CD8-positive, alpha-beta memory T cell (primary cell): ENCODE measurements around the gene TARP.

ENCODE experiments used
- CTCF ChIA-PET: fragments of 350-600 bp; sonication (Branson Sonifier 250); formaldehyde crosslinking; loops from one replicate; lab custom pipeline; 2021; ENCODE audit warnings: antibody characterized with exemption; lab: Charles Lee
- POLR2A ChIA-PET: fragments of 350-600 bp; sonication (Branson Sonifier 250); formaldehyde crosslinking; loops from one replicate; lab custom pipeline; 2021; ENCODE audit warnings: antibody characterized with exemption; lab: Charles Lee
- DNase-seq, 5 donors: peaks; one replicate each; pipeline versions ENCODE4 v3.0.0 to v3.0.0-alpha.2; 2020 to 2022; ENCODE audit warnings: mixed read lengths in 1 of 5
- H3K27ac ChIP-seq: one replicate; pipeline ENCODE4 v1.7.0; 2013; ENCODE audit warnings: low read depth, mild to moderate bottlenecking, low read length, moderate library complexity
- H3K27me3 ChIP-seq: 2 replicates; pipeline ENCODE4 v1.7.0; 2013; ENCODE audit warnings: low read length, mild to moderate bottlenecking; ENCODE audit not compliant: insufficient read depth, poor library complexity, severe bottlenecking
- H3K36me3 ChIP-seq: 2 replicates; pipeline ENCODE4 v1.7.0; 2013; ENCODE audit warnings: mild to moderate bottlenecking, low read length, moderate library complexity; ENCODE audit not compliant: insufficient read depth
- H3K4me1 ChIP-seq: 2 replicates; pipeline ENCODE4 v1.7.0; 2013; ENCODE audit warnings: mild to moderate bottlenecking, low read length, moderate library complexity; ENCODE audit not compliant: insufficient read depth
- H3K4me3 ChIP-seq: 2 replicates; pipeline ENCODE4 v1.7.0; 2013; ENCODE audit warnings: mild to moderate bottlenecking, low read length
- H3K9me3 ChIP-seq: 2 replicates; pipeline ENCODE4 v1.7.0; 2013; ENCODE audit warnings: mild to moderate bottlenecking, low read length
- H3K27ac Mint-ChIP-seq, 8 donors: one replicate each; pipeline ENCODE4 v1.8.0; 2020 to 2021; ENCODE audit warnings: mixed read lengths in 8 of 8, mild to moderate bottlenecking in 6 of 8, inconsistent platforms in 3 of 8, moderate library complexity in 3 of 8
- H3K27me3 Mint-ChIP-seq, 2 donors: one replicate each; pipeline ENCODE4 v1.8.0; 2020 to 2021; ENCODE audit warnings: mixed read lengths in 2 of 2, mild to moderate bottlenecking in 1 of 2, moderate library complexity in 1 of 2
- H3K36me3 Mint-ChIP-seq, 3 donors: one replicate each; pipeline ENCODE4 v1.8.0; 2020 to 2021; ENCODE audit warnings: mixed read lengths in 3 of 3, inconsistent platforms in 1 of 3, mild to moderate bottlenecking in 1 of 3
- H3K4me1 Mint-ChIP-seq, 3 donors: one replicate each; pipeline ENCODE4 v1.8.0; 2020 to 2021; ENCODE audit warnings: mixed read lengths in 3 of 3, inconsistent platforms in 1 of 3, mild to moderate bottlenecking in 1 of 3
- H3K4me3 Mint-ChIP-seq, 7 donors: one replicate each; pipeline ENCODE4 v1.8.0; 2020 to 2021; ENCODE audit warnings: mixed read lengths in 7 of 7, mild to moderate bottlenecking in 6 of 7, moderate library complexity in 4 of 7, inconsistent platforms in 2 of 7
- H3K9me3 Mint-ChIP-seq, 5 donors: one replicate each; pipeline ENCODE4 v1.8.0; 2020 to 2022; ENCODE audit warnings: mixed read lengths in 5 of 5, mild to moderate bottlenecking in 3 of 5, moderate library complexity in 2 of 5, inconsistent platforms in 1 of 5

The TARP gene

DNA sequence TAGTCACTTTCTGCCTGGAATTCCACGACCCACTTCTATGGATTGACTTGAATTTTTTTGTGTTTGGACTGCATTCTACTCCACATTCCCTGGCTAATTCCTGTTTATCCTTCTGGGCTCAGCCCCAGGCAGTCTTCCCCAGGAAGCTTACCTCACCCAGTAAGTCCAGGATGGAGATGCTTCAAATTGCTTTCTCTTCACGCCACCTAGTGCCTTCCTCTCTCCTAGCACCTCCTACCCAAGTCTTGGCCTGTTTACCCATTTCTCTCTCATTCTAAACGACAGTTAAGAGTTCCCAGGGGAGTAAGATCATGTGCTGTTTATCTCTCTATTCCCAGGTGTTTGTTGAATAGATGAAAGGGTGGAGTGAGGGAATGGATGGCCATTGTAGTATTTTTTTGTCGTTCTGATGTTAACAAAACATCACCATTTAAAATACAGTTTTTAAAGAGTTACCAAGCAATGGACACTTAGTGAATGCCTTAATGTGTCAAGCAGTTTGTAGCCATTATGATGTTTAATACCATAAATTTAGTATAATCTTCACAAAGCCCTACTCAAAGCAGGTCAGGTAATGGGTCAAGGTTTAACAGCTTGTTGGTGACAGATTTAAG lies 45.5 kb upstream of the TARP start:
- H3K4me1 ChIP-seq = peaks cover 26% of the 10 kb centered on the region
- Mint-ChIP-seq H3K4me1 (peaks cover 38 to 59% (median 54%) of the 10 kb centered on the region in 3 donors), H3K27me3 (no peaks in the 10 kb centered on the region), H3K27ac (peak overlapping the region; percentile 91 to 100 (median 97)), H3K4me3 (peak overlapping the region; percentile 90 to 99 (median 93)), H3K36me3 (peaks cover 0 to 8% (median 0%) of the 10 kb centered on the region in 3 donors), H3K9me3 (no peaks in the 10 kb centered on the region)
- H3K4me3 ChIP-seq = peak overlapping the region; percentile 19
- POLR2A ChIA-PET = interaction anchor here (1.5 to 1.7 kb wide), 2 partner anchors 9 to 12 kb away, joined by 4 to 12 read pairs; no protein-coding TSS in a partner anchor
- CTCF ChIA-PET = interaction anchor here (0.7 to 7.2 kb wide), 16 partner anchors 9 to 211 kb away, joined by 3 to 75 read pairs (median 5); partner anchors contain the start of gene STARD3NL
- peak overlapping the region; percentile 45 for H3K27ac ChIP-seq
- H3K9me3 ChIP-seq = no peaks in the 10 kb centered on the region
- no peaks in the 10 kb centered on the region for H3K36me3 ChIP-seq
- no peaks in the 10 kb centered on the region for H3K27me3 ChIP-seq
- DNase-seq = no peak

DNA sequence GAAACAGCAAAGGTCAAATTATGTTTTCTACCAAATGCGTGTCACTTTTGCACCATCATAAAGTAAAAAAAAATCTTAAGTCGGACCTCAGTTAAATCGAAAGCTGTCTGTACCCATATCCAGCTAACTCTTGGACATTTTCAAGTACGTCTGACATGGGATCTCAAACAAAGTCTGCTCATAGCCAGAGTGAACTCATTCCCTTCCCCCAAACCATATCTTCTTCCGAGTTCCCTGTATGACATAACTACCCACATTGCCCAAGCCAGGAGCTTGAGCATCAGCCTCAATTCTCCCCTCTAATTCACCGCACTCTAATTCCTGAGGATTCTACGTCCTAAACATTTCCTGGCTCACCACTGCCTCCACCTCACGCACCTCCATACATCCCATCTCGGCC lies 44.8 kb upstream of the TARP start:
- peak overlapping the region; percentile 45 for H3K27ac ChIP-seq

DNA sequence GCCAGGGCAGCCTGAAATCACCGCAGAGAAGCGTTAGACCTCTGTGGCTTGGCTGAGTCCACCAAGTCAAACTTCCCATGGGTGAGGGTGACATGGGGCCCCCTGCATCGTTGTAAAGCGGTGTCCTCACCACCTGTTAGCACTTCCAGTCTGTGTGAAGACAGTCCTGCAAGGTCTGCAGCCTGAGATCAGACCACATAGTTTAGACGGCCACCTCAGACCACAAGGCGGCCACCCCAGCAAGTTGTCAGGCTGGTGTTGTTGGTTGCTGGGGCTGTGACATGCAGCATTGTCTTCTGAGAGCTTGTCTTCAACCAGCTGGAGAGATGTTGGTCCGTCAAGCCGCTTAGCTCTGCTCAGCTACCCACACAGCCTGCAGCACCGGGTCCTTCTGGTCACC lies 44.1 kb upstream of the TARP start:
- peaks cover 0 to 8% (median 0%) of the 10 kb centered on the region in 3 donors for H3K36me3 Mint-ChIP-seq
- no peaks in the 10 kb centered on the region for H3K27me3 ChIP-seq
- H3K9me3 Mint-ChIP-seq = no peaks in the 10 kb centered on the region
- peaks cover 30 to 47% (median 42%) of the 10 kb centered on the region in 3 donors for H3K4me1 Mint-ChIP-seq
- no peaks in the 10 kb centered on the region for H3K27me3 Mint-ChIP-seq
- H3K36me3 ChIP-seq = no peaks in the 10 kb centered on the region
- peak overlapping the region; percentile 45 for H3K27ac ChIP-seq
- H3K4me3 ChIP-seq = peak overlapping the region; percentile 41
- peaks cover 31% of the 10 kb centered on the region for H3K4me1 ChIP-seq
- POLR2A ChIA-PET = interaction anchor here (0.5 to 1.7 kb wide), 2 partner anchors 14 to 45 kb away, joined by 4 to 12 read pairs; no protein-coding TSS in a partner anchor
- DNase-seq = peak in 2 of 5 donors; percentile 59 to 63
- H3K4me3 Mint-ChIP-seq = peak overlapping the region; percentile 90 to 99 (median 93)
- CTCF ChIA-PET = interaction anchor here (0.9 to 7.2 kb wide), 11 partner anchors 10 to 99 kb away, joined by 3 to 75 read pairs (median 12); no protein-coding TSS in a partner anchor
- H3K9me3 ChIP-seq = no peaks in the 10 kb centered on the region
- peak overlapping the region; percentile 91 to 100 (median 97) for H3K27ac Mint-ChIP-seq

More for the DNA sequence above, 44.8 kb upstream of the TARP start:
- H3K36me3 ChIP-seq = no peaks in the 10 kb centered on the region
- H3K4me1 Mint-ChIP-seq = peaks cover 33 to 53% (median 49%) of the 10 kb centered on the region in 3 donors
- CTCF ChIA-PET = interaction anchor here (0.9 to 7.2 kb wide), 14 partner anchors 10 to 100 kb away, joined by 3 to 75 read pairs (median 5); no protein-coding TSS in a partner anchor
- H3K4me3 ChIP-seq = peak overlapping the region; percentile 41
- no peaks in the 10 kb centered on the region for H3K27me3 Mint-ChIP-seq
- H3K4me3 Mint-ChIP-seq = peak overlapping the region; percentile 90 to 99 (median 93)
- no peaks in the 10 kb centered on the region for H3K9me3 ChIP-seq
- POLR2A ChIA-PET = interaction anchor here (1.5 to 1.7 kb wide), 2 partner anchors 10 to 13 kb away, joined by 4 to 12 read pairs; no protein-coding TSS in a partner anchor
- H3K27ac Mint-ChIP-seq = peak overlapping the region; percentile 91 to 100 (median 97)
- H3K9me3 Mint-ChIP-seq = no peaks in the 10 kb centered on the region
- DNase-seq = no peak
- peaks cover 0 to 8% (median 0%) of the 10 kb centered on the region in 3 donors for H3K36me3 Mint-ChIP-seq
- no peaks in the 10 kb centered on the region for H3K27me3 ChIP-seq
- H3K4me1 ChIP-seq = peaks cover 26% of the 10 kb centered on the region

DNA sequence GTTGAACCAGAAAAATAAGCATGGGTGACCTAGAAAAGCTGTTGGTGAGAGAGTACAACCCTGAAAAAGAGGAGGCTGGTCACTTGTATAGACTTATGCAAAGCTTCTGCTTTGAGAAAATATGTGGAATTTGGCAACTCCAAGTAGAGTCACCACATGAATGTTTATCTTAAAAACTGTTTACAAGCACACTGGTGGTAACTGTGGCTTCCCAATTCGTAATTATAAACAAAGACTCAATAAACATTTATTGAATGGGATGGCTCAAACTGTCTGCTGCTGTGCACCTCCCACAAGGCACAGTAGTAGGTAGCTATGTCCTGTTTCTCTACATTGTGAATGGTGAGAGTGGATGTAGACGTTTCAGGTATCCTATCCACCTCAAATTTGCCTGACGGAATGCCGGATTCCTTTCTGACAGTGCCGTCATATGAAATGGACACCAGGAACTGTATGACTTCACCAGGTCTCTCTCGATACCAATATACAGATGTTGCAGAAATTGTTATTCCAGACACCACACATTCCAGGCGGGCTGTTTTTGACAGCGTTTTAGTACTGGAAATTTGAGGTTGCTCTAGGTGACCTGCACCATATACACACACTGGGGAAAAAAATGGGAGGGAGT lies 43.4 kb upstream of the TARP start:
- H3K27ac ChIP-seq = peak overlapping the region; percentile 9
- DNase-seq = no peak
- H3K36me3 Mint-ChIP-seq = peaks cover 0 to 8% (median 0%) of the 10 kb centered on the region in 3 donors
- H3K27ac Mint-ChIP-seq = peak overlapping the region; percentile 50 to 100 (median 92)
- no peaks in the 10 kb centered on the region for H3K27me3 ChIP-seq
- H3K36me3 ChIP-seq = no peaks in the 10 kb centered on the region
- H3K4me1 Mint-ChIP-seq = peaks cover 30 to 42% (median 41%) of the 10 kb centered on the region in 3 donors
- H3K4me1 ChIP-seq = peaks cover 31% of the 10 kb centered on the region
- no peaks in the 10 kb centered on the region for H3K27me3 Mint-ChIP-seq
- no peaks in the 10 kb centered on the region for H3K9me3 Mint-ChIP-seq
- POLR2A ChIA-PET = no interaction called here
- peak overlapping the region; percentile 90 to 99 (median 93) for H3K4me3 Mint-ChIP-seq
- H3K4me3 ChIP-seq = peak overlapping the region; percentile 12
- CTCF ChIA-PET = interaction anchor here (1.1 to 7.2 kb wide), 5 partner anchors 12 to 98 kb away, joined by 3 to 75 read pairs (median 5); no protein-coding TSS in a partner anchor
- H3K9me3 ChIP-seq = no peaks in the 10 kb centered on the region

DNA sequence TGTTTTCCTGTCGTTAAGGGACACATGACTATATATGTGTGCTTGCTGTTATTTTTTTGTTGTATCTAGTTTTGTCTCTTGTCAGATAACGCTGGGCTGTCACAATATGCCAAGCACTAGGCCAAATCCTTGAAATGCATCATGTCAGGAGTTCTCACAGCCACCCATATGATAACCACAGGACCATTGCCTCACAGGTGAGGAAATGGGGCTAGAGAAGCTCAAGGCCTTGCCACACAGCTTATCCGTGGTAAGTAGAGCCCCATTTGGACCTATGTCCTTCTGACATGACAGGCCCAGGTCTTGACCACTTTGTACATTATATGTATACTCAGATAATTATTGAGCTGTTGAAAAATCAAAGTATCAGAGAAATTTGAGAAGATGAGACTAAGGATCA lies 42.0 kb upstream of the TARP start:
- Histone ChIP-seq H3K27ac (no peak overlapping the region), H3K27me3 (no peaks in the 10 kb centered on the region), H3K36me3 (no peaks in the 10 kb centered on the region), H3K4me1 (peaks cover 22% of the 10 kb centered on the region), H3K9me3 (no peaks in the 10 kb centered on the region), H3K4me3 (no peak overlapping the region)
- Mint-ChIP-seq H3K9me3 (no peaks in the 10 kb centered on the region), H3K27ac (peak overlapping the region; percentile 21 to 100 (median 78)), H3K36me3 (peaks cover 0 to 8% (median 0%) of the 10 kb centered on the region in 3 donors), H3K4me3 (peak overlapping the region; percentile 56 to 99 (median 90)), H3K4me1 (peaks cover 18 to 30% (median 26%) of the 10 kb centered on the region in 3 donors), H3K27me3 (no peaks in the 10 kb centered on the region)
- DNase-seq = no peak
- POLR2A ChIA-PET = no interaction called here
- CTCF ChIA-PET = interaction anchor here (0.7 to 7.2 kb wide), 2 partner anchors 15 to 97 kb away, joined by 3 to 75 read pairs; no protein-coding TSS in a partner anchor

DNA sequence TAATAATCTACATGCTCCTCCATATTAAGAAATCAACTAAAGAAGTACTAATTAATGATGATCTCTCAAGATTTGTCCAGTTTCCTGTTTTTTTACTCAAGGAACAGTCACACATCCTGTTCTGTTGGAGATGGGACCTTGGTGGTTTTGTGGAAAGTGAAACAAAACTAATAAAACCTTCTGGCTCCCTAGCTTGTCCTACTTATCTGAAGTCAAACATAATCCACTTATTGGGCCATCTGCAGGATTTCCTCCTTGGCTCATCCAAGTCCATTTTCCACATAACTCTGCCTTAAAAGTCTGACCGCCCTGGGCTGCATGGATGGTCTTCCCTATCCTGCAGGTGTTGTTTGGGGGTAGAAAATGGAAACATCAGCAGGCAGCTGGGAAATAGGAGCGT lies 39.4 kb upstream of the TARP start:
- CTCF ChIA-PET = interaction anchor here (1.1 kb wide), 1 partner anchor 98 kb away, joined by 5 read pairs; no protein-coding TSS in a partner anchor
- H3K27ac Mint-ChIP-seq = peak overlapping the region; percentile 54 to 100 (median 67)

DNA sequence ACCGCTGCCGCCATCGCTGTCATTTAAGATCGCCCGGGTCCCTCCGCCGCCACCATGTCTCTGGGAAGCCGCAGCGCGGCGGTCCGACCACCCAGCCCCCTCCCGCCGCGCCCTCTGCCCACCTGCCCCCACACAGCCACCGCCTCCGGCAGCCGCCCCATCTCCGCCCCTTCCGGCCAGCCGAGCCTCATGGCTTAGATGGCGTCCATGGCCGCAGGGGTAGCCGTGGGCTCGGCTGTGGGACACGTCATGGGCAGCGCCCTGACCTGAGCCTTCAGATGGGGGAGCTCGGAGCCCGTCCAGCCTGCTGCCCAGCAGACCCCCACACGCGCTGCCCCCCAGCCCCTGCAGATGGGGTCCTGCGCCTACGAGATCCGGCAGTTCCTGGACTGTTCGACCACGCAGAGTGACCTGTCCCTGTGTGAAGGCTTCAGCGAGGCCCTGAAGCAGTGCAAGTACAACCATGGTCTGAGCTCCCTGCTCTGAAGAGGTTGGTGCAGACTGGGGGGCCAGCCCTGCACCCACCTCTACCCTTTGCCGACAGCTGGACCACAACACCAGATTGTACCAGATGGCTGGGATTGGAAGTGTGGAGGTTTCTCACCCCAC lies 38.0 kb upstream of the TARP start:
- Histone ChIP-seq H3K27ac (peak overlapping the region; percentile 24), H3K4me1 (peaks cover 11% of the 10 kb centered on the region), H3K36me3 (no peaks in the 10 kb centered on the region), H3K9me3 (no peaks in the 10 kb centered on the region), H3K4me3 (no peak overlapping the region), H3K27me3 (no peaks in the 10 kb centered on the region)
- Mint-ChIP-seq H3K4me3 (peak overlapping the region; percentile 77 to 93 (median 82)), H3K36me3 (no peaks in the 10 kb centered on the region), H3K27me3 (no peaks in the 10 kb centered on the region), H3K27ac (peak overlapping the region; percentile 83 to 100 (median 92)), H3K4me1 (peaks cover 16 to 29% (median 17%) of the 10 kb centered on the region in 3 donors), H3K9me3 (no peaks in the 10 kb centered on the region)
- ChIA-PET POLR2A (interaction anchor here (0.6 kb wide), 1 partner anchor 10 kb away, joined by 3 read pairs; no protein-coding TSS in a partner anchor), CTCF (interaction anchor here (1.2 kb wide), 1 partner anchor 19 kb away, joined by 3 read pairs; no protein-coding TSS in a partner anchor)
- no peak for DNase-seq

More for the DNA sequence above, 39.4 kb upstream of the TARP start:
- POLR2A ChIA-PET = no interaction called here
- no peaks in the 10 kb centered on the region for H3K27me3 ChIP-seq
- no peak overlapping the region for H3K27ac ChIP-seq
- no peak overlapping the region for H3K4me3 ChIP-seq
- Mint-ChIP-seq H3K4me3 (peak overlapping the region; percentile 48 to 81 (median 58)), H3K4me1 (peaks cover 10 to 26% (median 11%) of the 10 kb centered on the region in 3 donors), H3K9me3 (no peaks in the 10 kb centered on the region), H3K27me3 (no peaks in the 10 kb centered on the region), H3K36me3 (peaks cover 0 to 2% (median 0%) of the 10 kb centered on the region in 3 donors)
- H3K4me1 ChIP-seq = peaks cover 11% of the 10 kb centered on the region
- H3K9me3 ChIP-seq = no peaks in the 10 kb centered on the region
- H3K36me3 ChIP-seq = no peaks in the 10 kb centered on the region
- no peak for DNase-seq
